IMR-90 (cell line): ENCODE results near the gene NEURL1. TPM values are rescaled to one million over a fixed set of nuclear protein-coding genes. Genes with fewer than 3 reads are reported as not detected.

Experiments
- ATAC-seq: fragments of 200-7000 bp; cut with Tn5 transposase; 2 replicates; pipeline ENCODE4 v1.9.1; 2020; ENCODE audit warnings: low read depth, mild to moderate bottlenecking, moderate library complexity
- BruUV-seq: library from RNA; stranded (reverse); fragments of 400-500 nt; replicated peaks from 2 replicates; lab custom pipeline; 2021; lab: Mats Ljungman, UMichigan
- CTCF ChIA-PET: fragments of 300-600 bp; formaldehyde crosslinking; extraction: SDS; loops from one replicate; lab custom pipeline; 2021; ENCODE audit warnings: antibody characterized with exemption; lab: Yijun Ruan, JAX
- POLR2A ChIA-PET: fragments of 300-600 bp; sonication (Branson Sonifier 250); formaldehyde crosslinking; loops from one replicate; lab custom pipeline; 2022; ENCODE audit warnings: antibody characterized with exemption; ENCODE audit not compliant: unreplicated experiment; lab: Charles Lee
- DNase-seq: peaks from one replicate; pipeline ENCODE4 v3.0.0; 2013
- H2AFZ ChIP-seq: replicated peaks from 2 replicates; pipeline ENCODE3; 2013; ENCODE audit warnings: low read length, mild to moderate bottlenecking; ENCODE audit not compliant: poor library complexity
- H2AK5ac ChIP-seq: 2 replicates; pipeline ENCODE4 v1.6.1; 2013; ENCODE audit warnings: low read depth, low read length, inconsistent platforms
- H2AK9ac ChIP-seq: replicated peaks from 2 replicates; pipeline ENCODE3; 2013; ENCODE audit warnings: mild to moderate bottlenecking, low read depth, low read length, moderate library complexity; ENCODE audit not compliant: poor library complexity
- H2BK120ac ChIP-seq: 2 replicates; pipeline ENCODE4 v1.6.1; 2013; ENCODE audit warnings: low read depth, low read length, inconsistent platforms
- H2BK15ac ChIP-seq: 3 replicates; pipeline ENCODE4 v1.6.1; 2013; ENCODE audit warnings: low read depth, low read length, inconsistent platforms
- H2BK20ac ChIP-seq: 2 replicates; pipeline ENCODE4 v1.6.1; 2013; ENCODE audit warnings: low read depth, mild to moderate bottlenecking, inconsistent platforms, low read length, moderate library complexity
- H2BK5ac ChIP-seq: 2 replicates; pipeline ENCODE4 v1.6.1; 2013; ENCODE audit warnings: mild to moderate bottlenecking, low read depth, low read length, inconsistent platforms; ENCODE audit not compliant: poor library complexity, severe bottlenecking
- H3K14ac ChIP-seq: replicated peaks from 2 replicates; pipeline ENCODE4 v1.6.1; 2013; ENCODE audit warnings: low read depth, low read length, inconsistent platforms
- H3K18ac ChIP-seq: 2 replicates; pipeline ENCODE4 v1.6.1; 2013; ENCODE audit warnings: low read depth, low read length, control low read depth
- H3K23ac ChIP-seq: 2 replicates; pipeline ENCODE4 v1.6.1; 2013; ENCODE audit warnings: low read depth, low read length, inconsistent platforms
- H3K27ac ChIP-seq: 2 replicates; pipeline ENCODE4 v1.5.1; 2013; ENCODE audit warnings: mild to moderate bottlenecking, control low read depth, low read length; ENCODE audit not compliant: insufficient read depth
- H3K27me3 ChIP-seq: 2 replicates; pipeline ENCODE4 v1.6.1; 2013; ENCODE audit warnings: low read length; ENCODE audit not compliant: control insufficient read depth, insufficient read depth
- H3K36me3 ChIP-seq: 2 replicates; pipeline ENCODE4 v1.6.1; 2013; ENCODE audit warnings: low read length, mixed read lengths; ENCODE audit not compliant: control insufficient read depth, insufficient read depth
- H3K4ac ChIP-seq: 2 replicates; pipeline ENCODE4 v1.6.1; 2013; ENCODE audit warnings: low read depth, low read length, inconsistent platforms
- H3K4me1 ChIP-seq: 2 replicates; pipeline ENCODE4 v1.6.1; 2013; ENCODE audit warnings: low read length, mixed read lengths; ENCODE audit not compliant: control insufficient read depth, insufficient read depth
- H3K4me2 ChIP-seq: 2 replicates; pipeline ENCODE4 v1.6.1; 2013; ENCODE audit warnings: low read depth, mild to moderate bottlenecking, control low read depth, low read length, moderate library complexity
- H3K4me3 ChIP-seq: 2 replicates; pipeline ENCODE4 v1.5.1; 2013; ENCODE audit warnings: low read depth, mild to moderate bottlenecking, control low read depth, low read length, moderate library complexity; ENCODE audit not compliant: insufficient read depth
- H3K56ac ChIP-seq: 2 replicates; pipeline ENCODE4 v1.6.1; 2013; ENCODE audit warnings: low read length, inconsistent platforms; ENCODE audit not compliant: insufficient read depth; ENCODE audit errors: extremely low read depth
- H3K79me1 ChIP-seq, 2 experiments: 2 replicates each; pipeline ENCODE4 v1.6.1; 2013; ENCODE audit warnings: low read length in 2 of 2, inconsistent platforms in 1 of 2, low read depth in 1 of 2
- H3K9ac ChIP-seq: 2 replicates; pipeline ENCODE4 v1.6.1; 2013; ENCODE audit warnings: low read depth, low read length, control low read depth
- H3K9me1 ChIP-seq: 2 replicates; pipeline ENCODE4 v1.6.1; 2013; ENCODE audit warnings: low read length, inconsistent platforms; ENCODE audit not compliant: insufficient read depth
- H3K9me3 ChIP-seq: 2 replicates; pipeline ENCODE4 v1.6.1; 2013; ENCODE audit warnings: low read length; ENCODE audit not compliant: control insufficient read depth, insufficient read depth
- H4K20me1 ChIP-seq: 2 replicates; pipeline ENCODE4 v1.6.1; 2013; ENCODE audit warnings: low read length, inconsistent platforms; ENCODE audit not compliant: insufficient read depth
- H4K5ac ChIP-seq: 2 replicates; pipeline ENCODE4 v1.6.1; 2013; ENCODE audit warnings: mild to moderate bottlenecking, low read depth, low read length, control low read depth
- H4K8ac ChIP-seq, 2 experiments: 2 replicates each; pipeline ENCODE4 v1.6.1; 2013; ENCODE audit warnings: low read depth in 2 of 2, low read length in 2 of 2, control low read depth in 1 of 2, inconsistent platforms in 1 of 2
- H4K91ac ChIP-seq: 2 replicates; pipeline ENCODE4 v1.6.1; 2013; ENCODE audit warnings: low read depth, low read length, inconsistent platforms; ENCODE audit not compliant: insufficient read depth
- BHLHE40 ChIP-seq: fragments of 150-350 bp; IDR thresholded peaks from 2 replicates; pipeline ENCODE4 v1.6.1; 2016; ENCODE audit warnings: mild to moderate bottlenecking, low read depth, low read length
- CEBPB ChIP-seq: IDR thresholded peaks from 2 replicates; pipeline ENCODE4 v1.6.1; 2012; ENCODE audit warnings: low read depth, low read length, improper control_type of control experiment
- CHD1 ChIP-seq: IDR thresholded peaks from 2 replicates; pipeline ENCODE4 v1.6.1; 2012; ENCODE audit warnings: low read depth, low read length, improper control_type of control experiment
- FOS ChIP-seq: fragments of 150-350 bp; IDR thresholded peaks from 2 replicates; pipeline ENCODE4 v1.6.1; 2016; ENCODE audit warnings: low read depth, low read length
- MAFK ChIP-seq: IDR thresholded peaks from 2 replicates; pipeline ENCODE4 v1.6.1; 2012; ENCODE audit warnings: low read depth, low read length, improper control_type of control experiment
- MAZ ChIP-seq: IDR thresholded peaks from 2 replicates; pipeline ENCODE4 v1.6.1; 2012; ENCODE audit warnings: low read depth, mild to moderate bottlenecking, low read length, improper control_type of control experiment, moderate library complexity, borderline replicate concordance
- MXI1 ChIP-seq: IDR thresholded peaks from 2 replicates; pipeline ENCODE4 v1.6.1; 2012; ENCODE audit warnings: low read depth, mild to moderate bottlenecking, low read length, moderate library complexity, borderline replicate concordance
- NFE2L2 ChIP-seq: fragments of 150-350 bp; IDR thresholded peaks from 2 replicates; pipeline ENCODE4 v1.6.1; 2016; ENCODE audit warnings: low read depth, mild to moderate bottlenecking, low read length
- POLR2A ChIP-seq: IDR thresholded peaks from 2 replicates; pipeline ENCODE4 v1.6.1; 2012; ENCODE audit warnings: mild to moderate bottlenecking, low read depth, low read length
- RAD21 ChIP-seq: IDR thresholded peaks from 2 replicates; pipeline ENCODE4 v1.6.1; 2012; ENCODE audit warnings: low read length, improper control_type of control experiment
- RCOR1 ChIP-seq: IDR thresholded peaks from 2 replicates; pipeline ENCODE4 v1.6.1; 2012; ENCODE audit warnings: mild to moderate bottlenecking, low read length, improper control_type of control experiment; ENCODE audit not compliant: insufficient replicate concordance
- RFX5 ChIP-seq: IDR thresholded peaks from 2 replicates; pipeline ENCODE4 v1.8.0; 2012; ENCODE audit warnings: low read depth, mild to moderate bottlenecking, low read length, moderate library complexity
- SMC3 ChIP-seq: fragments of 150-350 bp; IDR thresholded peaks from 2 replicates; pipeline ENCODE4 v1.6.1; 2016; ENCODE audit warnings: low read depth, mild to moderate bottlenecking, antibody characterized with exemption, low read length, moderate library complexity
- WGBS, 2 experiments: methylation state at CpG; one replicate each; pipeline versions ENCODE4 v1.1.5 to v1.1.7; 2013; ENCODE audit warnings: missing lambda C conversion rate in 2 of 2; ENCODE audit not compliant: insufficient read length in 1 of 2; ENCODE audit errors: extremely low coverage in 2 of 2; 5-methylcytosine and 5-hydroxymethylcytosine counted together
- dilution Hi-C: fragments of 300-500 bp; cut with HindIII; formaldehyde crosslinking; loops from one replicate; pipeline ENCODE4 v1.14.3; 2018; ENCODE audit warnings: low sequenced_read_pairs; ENCODE audit not compliant: unreplicated experiment
- in situ Hi-C: fragments of 300-500 bp; cut with MboI; formaldehyde crosslinking; loops from 3 replicates; pipeline ENCODE4 v1.14.3; 2019; ENCODE audit warnings: low sequenced_read_pairs, inconsistent platforms, mixed read lengths
- intact Hi-C: fragments of 100-400 bp; cut with micrococcal nuclease; formaldehyde crosslinking; loops from 2 replicates; pipeline ENCODE4 v1.10.0; 2022
- polyA plus RNA-seq, 3 experiments: library from polyadenylated mRNA; depleted of rRNA; stranded (reverse); fragments of >200 nt; gene quantifications; 2 replicates each; pipeline ENCODE4 v1.2.3, GENCODE V29; 2012; ENCODE audit warnings: low replicate concordance in 1 of 3
- total RNA-seq: library from RNA; depleted of rRNA; stranded (reverse); fragments of >200 nt; gene quantifications from 2 replicates; pipeline ENCODE4 v1.2.3, GENCODE V29; 2012
- TF ChIP-seq, protein P1 (sequence below): fragments of 150-350 bp; IDR thresholded peaks from 2 replicates; pipeline ENCODE4 v1.6.1; 2017; ENCODE audit warnings: mild to moderate bottlenecking, antibody characterized with exemption, low read length, low read depth
- TF ChIP-seq, protein P2 (sequence below): conservative IDR thresholded peaks from 2 replicates; pipeline ENCODE4 v1.5.1; 2012; ENCODE audit warnings: mild to moderate bottlenecking, low read depth, low read length, improper control_type of control experiment
- TF ChIP-seq, protein P3 (sequence below): fragments of 150-350 bp; IDR thresholded peaks from 2 replicates; pipeline ENCODE4 v1.6.1; 2016; ENCODE audit warnings: low read depth, mild to moderate bottlenecking, low read length, moderate library complexity, borderline replicate concordance

Gene NEURL1
- total and polyA plus RNA-seq, 2 of the 4 experiments (the other 2 are of a cell fraction) = 0.36 to 0.82 TPM

DNA sequence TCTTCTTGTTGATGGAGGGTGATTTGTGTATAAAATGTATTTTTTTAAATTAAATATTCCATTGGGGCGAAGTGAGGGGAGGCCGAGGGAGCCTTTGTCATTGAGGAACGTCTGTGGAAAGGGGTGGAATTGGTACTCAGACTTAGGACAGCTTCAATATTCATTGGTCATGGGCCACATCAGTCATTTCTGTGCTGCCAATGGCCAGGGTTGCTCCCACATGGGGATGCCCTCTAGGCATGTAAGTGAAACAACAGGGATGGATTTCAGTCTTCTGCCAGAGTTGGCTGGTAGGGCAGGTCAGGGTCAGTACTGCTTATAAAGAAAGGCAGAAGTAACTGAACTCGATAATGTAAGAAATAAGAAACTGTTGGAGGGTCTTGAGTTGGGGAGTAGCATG, 47.2 kb downstream of the NEURL1 start:
- Histone ChIP-seq H4K8ac (no peak overlapping the region), H4K5ac (no peak overlapping the region), H3K23ac (no peak overlapping the region), H4K91ac (no peak overlapping the region), H4K20me1 (peaks cover 16% of the 10 kb centered on the region; the same call in 1 of the 2 replicates), H3K4ac (no peak overlapping the region), H2BK20ac (no peak overlapping the region), H3K27ac (no peak overlapping the region), H3K4me2 (no peak overlapping the region), H3K4me1 (peaks cover 3% of the 10 kb centered on the region; the same call in 1 of the 2 replicates), H3K56ac (no peak overlapping the region), H2AK9ac (peak overlapping the region; percentile 65), H2AK5ac (no peak overlapping the region), H3K4me3 (no peak overlapping the region), H3K36me3 (no peaks in the 10 kb centered on the region), H2AFZ (no peak overlapping the region), H3K9ac (no peak overlapping the region), H3K9me3 (no peaks in the 10 kb centered on the region), H2BK120ac (no peak overlapping the region), H3K18ac (no peak overlapping the region), H3K79me1 (no peaks in the 10 kb centered on the region), H3K9me1 (no peaks in the 10 kb centered on the region; the same call in 1 of the 2 replicates), H3K27me3 (peaks cover 65% of the 10 kb centered on the region), H2BK5ac (no peak overlapping the region), H2BK15ac (no peak overlapping the region), H3K14ac (no peak overlapping the region)
- no CpG with 5 or more reads among the region's 4 CpGs for WGBS, 2 experiments
- ChIA-PET CTCF (no interaction called here), POLR2A (no interaction called here)
- in situ Hi-C loops (no loop called here), dilution Hi-C loops (no loop called here), intact Hi-C loops (no loop called here)
- ATAC-seq = no peak
- TF ChIP-seq, protein P1, sequence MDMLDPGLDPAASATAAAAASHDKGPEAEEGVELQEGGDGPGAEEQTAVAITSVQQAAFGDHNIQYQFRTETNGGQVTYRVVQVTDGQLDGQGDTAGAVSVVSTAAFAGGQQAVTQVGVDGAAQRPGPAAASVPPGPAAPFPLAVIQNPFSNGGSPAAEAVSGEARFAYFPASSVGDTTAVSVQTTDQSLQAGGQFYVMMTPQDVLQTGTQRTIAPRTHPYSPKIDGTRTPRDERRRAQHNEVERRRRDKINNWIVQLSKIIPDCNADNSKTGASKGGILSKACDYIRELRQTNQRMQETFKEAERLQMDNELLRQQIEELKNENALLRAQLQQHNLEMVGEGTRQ = no peak
- TF ChIP-seq MAZ = no peak
- no peak for TF ChIP-seq MXI1
- TF ChIP-seq, protein P2, sequence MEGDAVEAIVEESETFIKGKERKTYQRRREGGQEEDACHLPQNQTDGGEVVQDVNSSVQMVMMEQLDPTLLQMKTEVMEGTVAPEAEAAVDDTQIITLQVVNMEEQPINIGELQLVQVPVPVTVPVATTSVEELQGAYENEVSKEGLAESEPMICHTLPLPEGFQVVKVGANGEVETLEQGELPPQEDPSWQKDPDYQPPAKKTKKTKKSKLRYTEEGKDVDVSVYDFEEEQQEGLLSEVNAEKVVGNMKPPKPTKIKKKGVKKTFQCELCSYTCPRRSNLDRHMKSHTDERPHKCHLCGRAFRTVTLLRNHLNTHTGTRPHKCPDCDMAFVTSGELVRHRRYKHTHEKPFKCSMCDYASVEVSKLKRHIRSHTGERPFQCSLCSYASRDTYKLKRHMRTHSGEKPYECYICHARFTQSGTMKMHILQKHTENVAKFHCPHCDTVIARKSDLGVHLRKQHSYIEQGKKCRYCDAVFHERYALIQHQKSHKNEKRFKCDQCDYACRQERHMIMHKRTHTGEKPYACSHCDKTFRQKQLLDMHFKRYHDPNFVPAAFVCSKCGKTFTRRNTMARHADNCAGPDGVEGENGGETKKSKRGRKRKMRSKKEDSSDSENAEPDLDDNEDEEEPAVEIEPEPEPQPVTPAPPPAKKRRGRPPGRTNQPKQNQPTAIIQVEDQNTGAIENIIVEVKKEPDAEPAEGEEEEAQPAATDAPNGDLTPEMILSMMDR = no peak
- no peak for TF ChIP-seq CHD1
- TF ChIP-seq SMC3 = no peak
- TF ChIP-seq RFX5 = no peak
- TF ChIP-seq RCOR1 = no peak
- TF ChIP-seq, protein P3, sequence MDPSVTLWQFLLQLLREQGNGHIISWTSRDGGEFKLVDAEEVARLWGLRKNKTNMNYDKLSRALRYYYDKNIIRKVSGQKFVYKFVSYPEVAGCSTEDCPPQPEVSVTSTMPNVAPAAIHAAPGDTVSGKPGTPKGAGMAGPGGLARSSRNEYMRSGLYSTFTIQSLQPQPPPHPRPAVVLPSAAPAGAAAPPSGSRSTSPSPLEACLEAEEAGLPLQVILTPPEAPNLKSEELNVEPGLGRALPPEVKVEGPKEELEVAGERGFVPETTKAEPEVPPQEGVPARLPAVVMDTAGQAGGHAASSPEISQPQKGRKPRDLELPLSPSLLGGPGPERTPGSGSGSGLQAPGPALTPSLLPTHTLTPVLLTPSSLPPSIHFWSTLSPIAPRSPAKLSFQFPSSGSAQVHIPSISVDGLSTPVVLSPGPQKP = no peak
- no peak for TF ChIP-seq CEBPB
- no peak for TF ChIP-seq MAFK
- TF ChIP-seq NFE2L2 = no peak
- TF ChIP-seq RAD21 = no peak
- TF ChIP-seq BHLHE40 = no peak
- no peak for TF ChIP-seq FOS
- TF ChIP-seq POLR2A = no peak
- DNase-seq = peak; percentile 13
- BruUV-seq = no TSS peak
